ENCODE data around the gene ZNF136.

GRCh38 chr19:12205296-12205695 is 42.4 kb downstream of the ZNF136 start:
- TF ChIP-seq CTCF (IDR thresholded peaks at IDR 0.05 in 2 of 3, conservative IDR thresholded peaks at IDR 0.05 in 1 of 3; ENCODE audit: borderline replicate concordance in 1 of 3, insufficient read depth in 1 of 3, low read depth in 2 of 3, low read length in 2 of 3) = no peak
- no peak for TF ChIP-seq POLR2AphosphoS5 (IDR thresholded peaks at IDR 0.05; ENCODE audit: low read depth, low read length)
- no peak for TF ChIP-seq ZFX (IDR thresholded peaks at IDR 0.05)
- TF ChIP-seq SP1 (IDR thresholded peaks at IDR 0.05; ENCODE audit: low read depth) = no peak
- no peak for TF ChIP-seq TCF7L2 (IDR thresholded peaks at IDR 0.05; ENCODE audit: borderline replicate concordance, extremely low read depth, insufficient read depth, insufficient read length)
- TF ChIP-seq MAX (IDR thresholded peaks at IDR 0.05) = no peak
- TF ChIP-seq YY1 (IDR thresholded peaks at IDR 0.05; ENCODE audit: extremely low read depth, insufficient replicate concordance, low read depth, low read length) = no peak
- no peak for TF ChIP-seq ATF3 (IDR thresholded peaks at IDR 0.05)

Measured in HCT116 (cell line).